GM18520 (cell line): ENCODE data around the gene MROH7.
"Not testable (repeated sequence)": the region's sequence is repeated elsewhere in the genome, so short reads cannot be mapped to it uniquely, and the experiment has no call there.

Experiments
- ATAC-seq: cut with Tn5 transposase; IDR thresholded peaks from one replicate; pipeline ENCODE4 v1.9.1; 2021; ENCODE audit not compliant: unreplicated experiment

MROH7 gene

DNA sequence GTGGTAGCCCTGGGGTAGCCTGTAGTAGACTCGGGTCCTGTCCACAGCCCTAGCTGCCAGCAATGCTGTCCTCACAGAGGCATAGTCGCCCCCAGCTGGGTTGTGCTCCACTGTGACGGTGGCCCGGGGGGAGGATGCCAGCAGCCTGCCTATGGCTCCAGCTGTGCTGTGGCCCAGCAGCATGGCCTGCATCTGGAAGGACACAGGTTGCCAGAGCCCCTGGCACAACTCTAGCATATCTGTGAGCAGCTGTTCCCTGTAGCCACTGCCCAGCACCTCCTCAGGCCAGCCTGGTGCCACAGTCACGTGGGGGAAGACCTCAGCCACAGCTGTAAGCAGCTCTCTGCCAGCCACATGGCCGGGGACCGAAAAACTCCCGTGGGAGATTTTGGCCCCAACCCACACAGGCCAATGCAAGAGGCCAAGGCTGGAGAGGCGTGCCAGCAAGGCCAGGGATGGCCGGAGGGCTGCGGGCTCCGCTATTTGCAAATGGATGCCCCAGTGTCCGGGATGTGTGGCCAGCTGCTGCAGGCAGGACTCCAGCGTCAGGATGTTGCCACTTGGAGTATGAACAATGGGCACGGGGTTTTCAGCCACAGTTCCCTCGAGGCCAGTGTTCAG, 32.2 kb upstream of the MROH7 start:
- ATAC-seq: no peak

GRCh38 chr1:54610048-54610447, 31.5 kb upstream of the MROH7 start:
- ATAC-seq: no peak

DNA sequence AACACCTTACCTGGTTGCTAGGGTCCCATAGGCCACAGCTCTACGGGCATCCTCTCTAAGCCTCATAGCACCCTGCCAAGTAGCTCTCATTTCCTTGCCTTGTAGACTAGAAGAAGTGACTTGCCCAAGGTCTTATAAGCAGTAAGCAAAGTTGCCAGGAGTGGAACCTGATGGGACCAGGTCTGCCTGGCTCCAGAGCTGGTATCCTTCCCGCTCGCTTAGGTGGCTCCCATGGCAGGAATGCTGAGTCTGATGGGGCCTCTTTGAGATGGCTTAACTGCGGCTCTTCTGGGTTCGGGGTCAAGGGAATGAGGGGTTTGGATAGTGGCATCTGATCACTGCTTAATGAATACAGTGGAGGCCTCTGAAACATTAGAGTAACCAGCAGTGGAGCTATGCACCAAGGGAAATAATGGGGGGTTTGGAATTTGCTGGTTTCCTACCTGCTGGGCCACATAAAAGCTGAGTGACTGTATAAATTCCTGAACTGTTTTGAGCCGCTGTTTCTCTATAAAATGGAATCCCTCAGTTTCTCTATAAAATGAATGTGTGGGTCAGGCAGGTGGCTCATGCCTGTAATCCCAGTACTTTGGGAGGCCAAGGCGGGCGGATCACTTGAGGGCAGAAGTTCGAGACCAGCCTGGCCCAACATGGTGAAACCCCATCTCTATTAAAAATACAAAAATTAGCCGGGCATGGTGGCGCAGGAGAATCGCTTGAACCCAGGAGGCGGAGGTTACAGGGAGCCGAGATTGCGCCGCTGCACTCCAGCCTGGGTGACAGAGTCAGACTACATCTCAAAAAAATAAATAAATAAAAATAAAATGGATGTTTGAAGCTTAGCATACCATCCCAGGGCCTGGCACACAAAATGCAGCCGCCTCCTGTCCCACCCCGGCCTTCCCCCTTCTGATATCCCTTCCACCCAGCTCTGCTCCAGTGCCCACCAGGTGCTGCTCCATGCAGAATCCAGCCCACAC, 30.7 kb upstream of the MROH7 start:
- no peak for ATAC-seq

GRCh38 chr1:54611621-54612020, 30.0 kb upstream of the MROH7 start:
- no peak for ATAC-seq

GRCh38 chr1:54614024-54614423, 27.6 kb upstream of the MROH7 start:
- no peak for ATAC-seq

DNA sequence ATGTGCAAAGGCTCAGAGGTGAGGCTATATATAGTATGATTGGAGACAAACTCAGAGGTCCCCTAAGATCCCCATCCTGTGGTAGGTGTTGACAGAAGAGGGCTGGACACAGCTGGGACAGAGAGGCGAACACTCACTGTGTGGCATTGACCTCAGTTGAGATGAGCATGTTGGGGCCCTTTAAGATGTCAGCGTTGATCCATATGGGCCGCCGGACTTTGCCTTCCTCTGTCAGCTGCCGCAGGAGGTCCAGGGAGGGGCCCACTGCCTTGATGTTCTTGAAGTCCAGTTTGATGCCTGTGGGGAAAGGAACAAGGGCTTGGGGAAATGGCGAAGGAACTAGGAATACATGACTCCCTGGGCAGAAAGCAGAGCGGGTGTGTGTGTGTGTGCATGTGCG, 27.0 kb upstream of the MROH7 start:
- ATAC-seq: no peak

- no peak for ATAC-seq
Measured at GRCh38 chr1:54615531-54616279, 25.9 kb upstream of the MROH7 start.

- no peak for ATAC-seq
Measured at GRCh38 chr1:54619749-54620148, 21.8 kb upstream of the MROH7 start.

GRCh38 chr1:54623216-54624007, 18.2 kb upstream of the MROH7 start, which contains the start of gene FAM151A:
TSS of gene FAM151A (minus strand) at chr1:54623525. CDS start at chr1:54623395, 130 bp downstream.
- no peak for ATAC-seq

DNA sequence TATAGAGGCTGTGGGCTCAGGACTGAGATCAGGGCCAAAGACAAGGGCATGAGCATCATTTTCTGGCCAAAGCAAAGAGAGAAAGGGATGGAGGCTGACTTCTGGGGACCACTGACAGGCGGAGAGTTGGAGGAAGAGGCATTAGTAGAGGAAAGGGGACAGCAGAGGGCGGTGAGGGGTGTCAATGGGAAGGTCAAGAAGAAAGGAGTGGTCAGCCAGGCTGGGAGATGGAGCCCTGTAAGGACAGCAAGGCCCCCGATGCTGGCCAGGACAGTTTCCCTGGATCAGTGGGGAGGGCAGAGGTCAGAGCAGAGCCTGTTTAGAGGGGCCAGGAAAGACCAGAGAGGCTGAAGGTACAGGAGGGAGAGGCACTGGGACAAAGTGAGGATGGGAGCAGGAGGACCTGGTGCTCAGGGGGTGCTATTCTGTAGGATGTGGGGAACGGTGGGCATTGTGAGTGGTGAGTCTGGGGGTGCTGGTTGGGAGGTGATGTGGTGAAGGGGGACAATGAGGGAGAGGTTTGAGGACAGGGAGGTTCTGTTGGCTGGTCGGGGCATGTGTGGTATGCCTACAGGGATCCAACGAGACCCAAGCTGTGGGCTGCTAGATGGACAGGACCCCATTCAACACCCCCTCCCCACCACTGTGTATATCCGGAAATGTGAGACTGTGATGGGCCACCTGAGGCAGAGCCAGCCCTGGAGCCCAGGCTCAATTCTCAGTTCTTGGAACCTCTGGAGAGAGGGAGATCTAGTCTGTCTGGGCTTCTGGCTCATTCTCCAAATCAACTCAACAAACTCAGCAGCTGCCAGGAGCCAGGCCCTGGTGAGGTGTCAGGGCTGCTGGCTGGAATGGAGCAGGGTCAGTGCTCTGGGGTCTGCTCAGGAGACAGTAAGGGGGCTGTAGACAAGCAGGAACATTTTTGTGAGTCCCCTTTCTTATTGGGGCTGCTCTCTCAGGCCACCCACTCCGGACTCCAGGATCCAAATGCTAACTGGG, 16.8 kb upstream of the MROH7 start:
- no peak for ATAC-seq

DNA sequence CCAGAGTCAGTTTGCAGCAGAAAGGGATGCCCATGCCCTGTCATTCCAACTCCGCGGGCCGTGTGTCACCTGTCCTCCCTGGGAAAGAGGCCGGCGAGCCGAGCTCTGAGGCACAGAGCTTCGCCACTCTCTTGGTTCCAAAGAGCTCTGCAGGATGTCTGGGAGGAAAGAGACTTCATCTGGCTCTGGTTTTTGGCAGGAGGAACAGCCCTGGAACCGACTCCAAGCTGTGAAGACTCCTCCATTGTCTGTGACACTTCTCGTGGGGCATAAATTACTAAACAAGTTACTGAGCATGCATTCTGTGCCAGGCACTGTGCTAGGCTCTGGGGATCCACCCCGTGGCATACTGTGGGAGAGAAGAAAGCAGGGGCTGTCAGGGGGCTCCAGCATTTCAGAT, 14.4 kb upstream of the MROH7 start:
- ATAC-seq: no peak

DNA sequence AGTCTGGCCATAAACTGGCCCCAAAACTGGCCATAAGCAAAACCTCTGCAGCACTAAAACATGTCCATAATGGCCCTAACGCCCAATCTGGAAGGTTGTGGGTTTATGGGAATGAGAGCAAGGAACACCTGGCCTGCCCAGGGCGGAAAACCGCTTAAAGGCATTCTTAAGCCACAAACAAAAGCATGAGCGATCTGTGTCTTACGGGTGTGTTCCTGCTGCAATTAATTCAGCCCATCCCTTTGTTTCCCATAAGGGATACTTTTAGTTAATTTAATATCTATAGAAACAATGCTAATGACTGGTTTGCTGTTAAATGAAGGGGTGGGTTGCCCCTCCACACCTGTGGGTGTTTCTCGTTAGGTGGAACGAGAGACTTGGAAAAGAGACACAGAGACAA, 5.8 kb upstream of the MROH7 start:
- ATAC-seq: not testable (repeated sequence)

DNA sequence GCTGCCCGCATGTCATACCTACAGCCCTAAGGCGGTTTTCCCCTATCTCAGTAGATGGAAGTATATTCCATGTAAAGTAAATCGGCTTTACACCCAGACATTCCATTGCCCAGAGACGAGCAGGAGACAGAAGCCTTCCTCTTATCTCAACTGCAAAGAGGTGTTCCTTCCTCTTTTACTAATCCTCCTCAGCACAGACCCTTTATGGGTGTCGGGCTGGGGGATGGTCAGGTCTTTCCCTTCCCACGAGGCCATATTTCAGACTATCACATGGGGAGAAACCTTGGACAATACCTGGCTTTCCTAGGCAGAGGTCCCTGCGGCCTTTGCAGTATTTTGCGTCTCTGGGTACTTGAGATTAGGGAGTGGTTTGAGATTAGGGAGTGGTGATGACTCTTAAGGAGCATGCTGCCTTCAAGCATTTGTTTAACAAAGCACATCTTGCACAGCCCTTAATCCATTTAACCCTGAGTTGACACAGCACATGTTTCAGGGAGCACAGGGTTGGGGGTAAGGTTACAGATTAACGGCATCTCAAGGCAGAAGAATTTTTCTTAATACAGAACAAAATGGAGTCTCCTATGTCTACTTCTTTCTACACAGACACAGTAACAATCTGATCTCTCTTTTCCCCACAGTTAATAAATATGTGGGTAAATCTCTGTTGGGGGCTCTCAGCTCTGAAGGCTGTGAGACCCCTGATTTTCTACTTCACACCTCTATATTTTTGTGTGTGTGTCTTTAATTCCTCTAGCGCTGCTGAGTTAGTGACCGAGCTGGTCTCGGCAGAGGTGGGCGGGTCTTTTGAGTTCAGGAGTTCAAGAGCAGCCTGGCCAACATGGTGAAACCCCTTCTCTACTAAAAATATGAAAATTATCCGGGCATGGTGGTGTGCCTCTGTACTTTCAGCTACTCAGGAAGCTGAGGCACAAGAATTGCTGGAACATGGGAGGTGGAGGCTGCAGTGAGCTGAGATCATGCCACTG, 4.8 kb upstream of the MROH7 start:
- not testable (repeated sequence) for ATAC-seq

GRCh38 chr1:54640361-54640760, 1.2 kb upstream of the MROH7 start:
- no peak for ATAC-seq

DNA sequence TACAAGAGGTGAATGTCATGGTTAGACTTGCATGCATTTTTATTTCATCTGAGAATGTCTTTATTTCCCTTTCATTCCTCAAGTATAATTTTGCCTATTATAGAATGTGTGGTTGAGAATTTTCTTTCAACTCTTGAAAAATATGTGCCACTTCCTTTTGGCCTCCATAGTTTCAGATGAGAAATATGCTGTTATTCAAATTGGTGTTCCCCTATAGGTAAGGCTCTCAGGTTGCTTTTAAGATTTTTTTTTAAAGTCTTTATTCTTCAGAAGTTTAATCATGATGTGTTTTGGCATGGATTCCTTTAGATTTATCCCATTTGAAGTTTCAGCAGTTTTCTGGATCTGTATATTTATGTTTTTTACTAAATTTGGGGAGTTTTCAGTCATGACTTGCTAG, 2.1 kb downstream of the MROH7 start:
- no peak for ATAC-seq

- ATAC-seq: no peak
Measured at GRCh38 chr1:54645806-54646676, 4.5 kb downstream of the MROH7 start.

DNA sequence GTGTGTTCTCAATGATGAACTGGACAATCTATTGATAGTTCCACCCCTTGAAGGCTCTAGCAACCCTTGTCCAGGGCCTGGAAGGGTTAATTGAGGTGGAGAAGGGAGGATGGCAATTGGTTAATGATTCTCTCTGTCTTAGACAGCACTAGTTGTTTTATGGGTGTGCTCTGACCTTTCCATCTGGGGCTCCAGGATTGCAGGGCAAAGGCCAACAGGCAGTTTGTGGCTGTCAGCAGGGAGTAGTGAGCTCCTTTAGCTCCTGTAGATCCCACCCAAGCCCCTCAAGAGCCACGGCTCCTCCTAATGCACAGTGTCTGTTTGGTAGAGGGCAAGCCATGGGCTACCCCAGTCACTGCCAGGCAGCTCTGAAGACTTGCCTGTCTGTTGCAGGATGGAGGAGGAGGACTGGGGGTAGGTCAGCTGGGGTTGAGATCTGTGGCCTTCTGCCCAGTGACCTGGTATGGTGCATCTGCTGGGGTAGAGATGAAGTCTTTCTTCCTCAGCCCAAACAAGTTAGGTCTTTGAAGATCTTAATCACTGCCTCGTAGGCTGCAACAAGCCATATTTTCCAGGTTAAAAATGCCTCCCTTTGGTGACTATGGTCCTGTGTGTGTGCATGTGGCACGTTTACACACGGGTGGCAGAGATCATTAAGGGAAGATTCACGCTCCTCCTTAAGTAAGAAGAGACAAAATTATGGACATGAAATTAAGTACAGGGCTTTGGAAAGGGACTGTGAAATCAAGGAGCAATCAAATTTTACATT, 7.7 kb downstream of the MROH7 start:
- no peak for ATAC-seq
